NOMO-1 (cell line): ENCODE measurements around the gene KCNQ1.
A peak's percentile ranks its signal among the peaks of the same experiment; 100 is the strongest.

Experiments
- DNase-seq, 2 experiments: peaks; one replicate each; lab custom pipeline; 2025; ENCODE audit not compliant: unreplicated experiment in 2 of 2; lab: John Stamatoyannopoulos, UW

Gene KCNQ1

DNA sequence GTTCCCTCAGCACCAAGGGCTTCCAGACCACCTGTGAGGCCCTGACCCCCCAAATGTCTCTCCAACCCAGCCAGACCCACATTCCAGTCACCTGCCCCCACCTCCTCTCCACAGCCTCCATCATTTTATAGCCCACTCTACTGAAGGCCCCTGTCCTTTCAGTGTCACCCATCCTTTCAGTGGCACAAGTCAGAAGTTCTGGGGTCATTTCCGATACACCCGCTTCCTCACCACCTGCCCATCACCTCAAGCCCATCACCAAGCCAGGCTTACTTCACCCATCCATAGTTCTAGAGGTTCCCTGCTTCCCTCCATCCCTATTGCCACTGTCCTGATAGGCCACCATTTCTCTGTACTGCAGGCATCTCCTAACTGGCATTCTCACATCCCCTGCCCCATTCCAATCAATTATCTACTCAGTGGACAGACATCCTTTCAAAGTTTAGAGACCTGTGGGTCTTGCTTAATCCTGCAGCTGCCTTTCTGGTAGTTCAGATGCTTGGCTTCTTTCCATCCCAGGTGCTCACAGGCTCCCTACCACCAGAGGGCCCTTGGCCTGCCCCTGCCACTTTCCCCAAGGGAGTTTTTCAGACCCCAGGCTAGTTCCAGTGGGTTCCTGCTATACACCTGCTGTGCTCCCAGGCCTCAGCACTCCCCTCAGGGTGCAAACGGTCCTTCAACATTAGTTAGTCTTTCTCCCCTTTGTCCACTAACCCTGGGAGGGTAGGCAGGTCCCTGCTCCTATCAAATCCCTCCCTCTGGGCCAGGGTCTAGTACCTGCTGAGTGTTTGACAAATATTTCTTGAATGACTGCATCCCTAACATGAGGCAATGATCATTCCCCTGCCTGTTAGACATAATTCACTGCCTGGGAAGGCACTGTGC, 247.4 kb downstream of the KCNQ1 start:
- no peak for DNase-seq

DNA sequence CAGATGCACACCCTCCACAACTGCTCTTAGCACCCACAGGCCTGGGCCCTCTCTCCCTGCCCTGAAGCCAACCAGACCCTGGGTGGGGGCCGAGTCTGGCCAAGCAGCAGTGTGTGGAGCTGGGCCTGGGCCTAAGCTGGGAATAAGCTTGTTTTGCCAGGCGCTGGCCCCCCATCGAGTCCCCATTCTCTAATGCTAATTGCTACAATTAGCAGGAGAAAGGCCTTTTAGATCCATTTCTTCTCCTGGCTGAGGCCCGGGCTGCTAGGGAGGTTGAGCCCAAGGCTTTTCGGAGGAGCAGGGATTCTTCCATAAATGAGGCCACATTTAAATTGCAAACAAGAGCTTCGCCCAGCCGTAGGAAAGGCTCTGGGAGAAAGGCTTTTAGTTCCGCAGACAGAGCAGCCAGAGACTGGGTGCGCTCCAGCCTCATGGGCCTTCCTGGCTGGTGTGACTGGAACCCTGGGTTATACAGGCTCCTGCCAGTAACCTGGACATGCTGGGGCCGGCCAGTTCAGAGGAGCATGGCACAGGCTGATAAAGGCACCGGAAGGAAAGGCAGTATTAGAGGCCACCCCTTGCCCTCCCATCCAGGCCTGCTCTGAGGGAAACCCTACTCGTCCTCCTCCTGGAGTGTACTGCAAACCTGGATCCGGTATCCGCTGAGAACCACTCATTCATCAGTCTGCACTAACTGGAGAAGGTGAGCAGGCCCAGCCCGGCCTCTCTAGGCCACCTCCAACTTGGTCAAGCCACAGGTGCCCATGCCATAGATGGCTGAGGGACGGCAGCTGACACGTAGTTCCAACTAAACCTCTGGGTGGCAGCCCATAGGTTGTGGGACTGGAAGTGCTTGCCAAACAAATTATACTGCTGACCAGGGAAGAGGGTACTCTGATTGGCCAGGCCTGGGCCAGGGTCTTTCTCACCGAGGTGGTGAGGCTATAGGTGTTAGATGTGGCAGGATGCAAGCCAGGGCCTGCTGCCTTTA, 248.8 kb downstream of the KCNQ1 start:
- DNase-seq: no peak

DNA sequence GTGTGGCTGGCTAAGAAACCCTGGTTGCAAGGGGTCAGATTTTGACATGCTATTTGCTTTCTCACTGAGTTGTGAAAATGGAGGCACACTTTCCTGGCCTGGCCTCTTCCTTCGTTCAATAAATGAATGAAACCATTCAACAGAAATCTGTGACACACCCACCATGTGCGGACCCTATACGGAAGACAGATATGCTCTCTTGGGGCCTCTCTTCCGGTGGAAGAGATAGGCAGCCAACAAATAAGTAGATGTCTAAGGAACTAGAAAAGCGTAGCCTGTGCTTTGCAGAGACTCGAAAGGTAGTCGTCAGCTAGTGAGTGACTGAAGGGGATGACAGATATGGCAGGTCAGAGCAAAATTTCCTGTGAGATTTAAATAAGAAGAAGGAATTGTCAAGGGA, 249.7 kb downstream of the KCNQ1 start:
- no peak for DNase-seq

DNA sequence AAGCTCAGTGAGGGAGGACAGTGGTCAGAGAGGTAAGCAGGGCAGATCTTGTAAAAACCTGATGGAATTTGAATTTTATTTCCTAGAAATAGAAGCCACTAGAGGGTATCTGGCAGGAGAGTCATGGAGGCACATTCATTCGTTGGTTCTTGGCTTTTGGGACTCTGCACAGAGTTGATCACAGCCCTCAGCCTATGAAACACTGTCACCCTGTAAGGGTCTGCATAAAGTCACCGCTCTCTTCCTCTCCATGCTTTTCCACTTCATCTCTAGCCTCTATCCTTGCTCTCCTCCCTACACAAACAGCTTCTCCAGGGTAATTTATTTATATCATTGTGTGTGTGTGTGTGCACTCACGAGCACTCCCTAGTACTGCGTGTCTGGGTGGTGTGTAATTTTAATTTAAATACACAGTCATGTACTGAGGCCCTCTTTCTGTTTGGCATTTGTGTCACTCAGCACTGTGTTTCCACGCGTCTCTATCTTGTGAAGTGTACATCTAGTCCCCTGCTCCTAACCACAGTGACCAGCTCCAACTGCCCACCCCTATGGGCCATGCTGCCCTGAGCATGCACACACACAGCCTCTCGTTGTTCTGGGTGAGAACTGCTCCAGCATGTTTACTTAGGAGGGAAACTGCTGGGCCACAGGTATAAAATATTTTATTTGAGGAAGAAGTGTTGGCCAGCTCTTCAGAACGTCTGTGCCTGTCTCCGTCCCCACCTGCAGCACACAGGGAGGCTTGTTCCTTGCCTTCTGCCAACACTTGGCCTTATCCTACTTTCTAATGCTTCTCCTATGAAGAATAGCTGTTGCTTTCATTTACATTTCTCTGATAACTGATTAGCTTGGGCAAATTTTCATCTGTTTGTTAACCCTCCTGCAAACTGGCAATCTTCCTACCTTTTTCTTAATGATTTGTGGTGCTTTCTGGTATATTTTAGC, 250.5 kb downstream of the KCNQ1 start:
- no peak for DNase-seq

DNA sequence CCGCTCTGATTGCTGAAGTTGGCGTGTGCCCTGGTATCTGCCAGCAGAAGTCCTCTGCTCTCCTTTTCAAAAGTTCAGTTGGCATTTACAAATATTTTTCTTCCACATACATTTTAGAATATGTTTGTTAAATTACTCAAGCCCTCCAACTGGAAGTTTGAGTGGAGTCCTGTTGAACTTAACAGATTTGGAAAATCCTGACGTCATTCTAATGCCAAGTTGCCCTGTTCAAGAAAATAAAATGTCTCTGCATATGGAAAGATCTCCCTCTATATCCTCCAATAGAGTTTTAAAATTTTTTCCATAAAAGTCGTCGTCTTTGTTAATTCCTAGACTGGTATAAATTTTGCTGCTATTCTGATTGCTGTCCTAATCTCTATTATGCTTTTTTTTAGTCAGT, 251.6 kb downstream of the KCNQ1 start:
- DNase-seq: no peak

DNA sequence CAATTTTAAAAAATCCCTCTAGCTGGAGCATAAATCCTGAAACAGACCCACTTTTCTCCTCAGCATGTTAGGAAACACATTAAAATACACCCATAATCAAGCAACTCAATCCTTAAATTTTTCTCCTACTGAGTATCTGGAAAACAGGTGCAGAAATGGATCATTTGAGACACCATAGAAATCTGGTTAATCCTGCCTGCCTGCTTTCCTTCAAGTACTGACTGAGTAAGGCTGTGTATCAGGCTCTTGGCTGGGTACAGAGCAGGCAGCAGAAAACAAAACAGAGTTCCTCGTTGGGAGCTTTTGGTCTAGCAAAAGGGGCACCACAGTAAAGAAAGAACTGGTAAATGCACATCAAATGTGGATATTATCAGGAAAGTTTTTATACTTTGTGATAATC, 253.1 kb downstream of the KCNQ1 start:
- no peak for DNase-seq

DNA sequence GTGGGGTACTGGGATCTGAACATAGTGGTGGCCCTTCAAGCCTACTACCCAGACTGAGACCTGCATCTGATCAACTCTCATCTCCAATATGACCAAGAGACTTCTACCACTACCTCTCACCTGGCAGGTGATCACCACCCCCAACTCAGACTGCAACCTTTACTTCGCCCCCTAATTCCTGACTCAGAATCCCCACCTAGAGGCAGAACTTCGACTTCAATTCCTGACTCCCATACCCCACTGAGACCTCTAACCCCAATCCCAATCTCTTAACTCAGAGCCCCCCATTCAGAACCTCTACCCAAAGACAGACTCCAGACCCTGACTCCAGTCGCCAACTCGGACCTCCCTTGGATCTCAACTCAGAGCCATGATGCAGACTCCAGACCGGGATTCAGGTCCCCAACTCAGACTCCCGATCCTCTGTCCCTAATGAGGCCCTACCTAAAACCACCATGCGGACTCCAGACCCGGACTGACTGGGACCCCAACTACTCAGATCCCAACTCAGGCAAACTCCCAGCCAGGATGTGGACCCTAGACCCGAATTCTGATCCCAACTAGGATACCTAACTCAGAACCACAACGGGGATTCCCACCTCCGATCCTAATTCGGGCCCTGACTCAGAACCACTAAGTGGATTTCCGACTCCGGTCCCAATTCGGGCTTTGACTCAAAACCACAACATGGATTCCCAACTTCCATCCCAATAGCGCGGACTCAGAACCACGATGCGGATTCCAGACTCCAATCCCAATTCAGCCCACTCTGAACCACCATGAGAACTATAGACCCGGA, 253.8 kb downstream of the KCNQ1 start:
- no peak for DNase-seq

DNA sequence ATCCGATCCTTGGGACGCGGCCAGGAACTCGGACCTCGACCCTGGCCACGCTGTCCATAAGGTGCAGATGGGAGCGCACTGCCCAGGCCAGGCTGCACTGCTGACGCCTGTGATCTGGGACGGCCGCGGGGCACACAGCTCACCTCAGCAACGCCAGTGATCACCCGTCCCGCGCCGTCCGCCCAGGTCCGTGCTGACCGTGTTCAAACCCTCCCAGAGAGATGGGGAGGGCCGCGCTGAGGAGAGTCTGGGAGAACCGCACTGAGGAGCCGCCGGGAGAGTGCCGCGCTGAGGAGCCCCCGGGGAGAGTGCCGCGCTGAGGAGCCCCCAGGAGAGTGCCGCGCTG, 254.3 kb downstream of the KCNQ1 start:
- no peak for DNase-seq

DNA sequence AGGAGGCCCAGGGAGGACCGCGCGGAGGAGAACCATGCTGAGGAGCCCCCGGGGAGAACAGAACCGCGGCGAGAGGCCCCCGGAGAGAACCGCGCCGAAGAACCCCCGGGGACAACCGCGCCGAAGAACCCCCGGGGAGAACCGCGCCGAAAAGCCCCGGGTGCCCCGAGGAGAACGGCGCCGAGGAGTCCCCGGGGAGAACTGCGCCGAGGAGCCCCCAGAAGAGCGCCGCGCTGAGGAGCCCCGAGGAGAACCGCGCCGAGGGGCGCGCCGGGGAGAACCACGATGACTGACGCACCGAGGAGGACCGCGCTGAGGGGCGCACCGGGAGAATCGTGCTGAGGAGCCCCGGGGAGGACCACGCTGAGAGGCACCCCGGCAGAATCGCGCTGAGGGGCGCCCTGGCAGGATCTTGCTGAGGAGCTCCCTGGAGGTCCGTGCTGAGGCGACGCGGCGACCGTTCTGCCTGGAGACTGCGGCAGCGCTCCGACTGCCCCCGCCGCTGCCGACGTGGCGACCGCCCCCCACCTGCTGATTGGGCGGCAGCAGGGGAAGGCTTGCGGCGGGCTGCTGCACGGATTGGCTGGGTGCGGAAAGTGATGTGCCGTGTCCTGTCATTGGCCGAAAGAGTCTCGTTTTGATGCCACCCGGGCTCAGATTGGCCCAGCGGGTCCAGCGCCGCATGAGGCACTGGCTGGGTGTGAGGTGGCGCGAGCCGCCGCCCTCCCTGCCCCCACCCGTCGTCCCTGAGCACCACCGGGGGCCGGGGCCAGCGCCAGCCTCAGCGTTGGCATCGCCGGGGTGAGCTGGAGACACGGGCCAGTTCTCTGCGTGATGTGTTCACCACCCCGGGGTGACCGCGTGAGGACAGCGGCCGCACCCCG, 255.0 kb downstream of the KCNQ1 start, which contains the start of gene KCNQ1OT1:
TSS of gene KCNQ1OT1 (minus strand) at position 464 of the 884 bp plus-strand sequence.
- DNase-seq: peak; percentile 80 to 85

DNA sequence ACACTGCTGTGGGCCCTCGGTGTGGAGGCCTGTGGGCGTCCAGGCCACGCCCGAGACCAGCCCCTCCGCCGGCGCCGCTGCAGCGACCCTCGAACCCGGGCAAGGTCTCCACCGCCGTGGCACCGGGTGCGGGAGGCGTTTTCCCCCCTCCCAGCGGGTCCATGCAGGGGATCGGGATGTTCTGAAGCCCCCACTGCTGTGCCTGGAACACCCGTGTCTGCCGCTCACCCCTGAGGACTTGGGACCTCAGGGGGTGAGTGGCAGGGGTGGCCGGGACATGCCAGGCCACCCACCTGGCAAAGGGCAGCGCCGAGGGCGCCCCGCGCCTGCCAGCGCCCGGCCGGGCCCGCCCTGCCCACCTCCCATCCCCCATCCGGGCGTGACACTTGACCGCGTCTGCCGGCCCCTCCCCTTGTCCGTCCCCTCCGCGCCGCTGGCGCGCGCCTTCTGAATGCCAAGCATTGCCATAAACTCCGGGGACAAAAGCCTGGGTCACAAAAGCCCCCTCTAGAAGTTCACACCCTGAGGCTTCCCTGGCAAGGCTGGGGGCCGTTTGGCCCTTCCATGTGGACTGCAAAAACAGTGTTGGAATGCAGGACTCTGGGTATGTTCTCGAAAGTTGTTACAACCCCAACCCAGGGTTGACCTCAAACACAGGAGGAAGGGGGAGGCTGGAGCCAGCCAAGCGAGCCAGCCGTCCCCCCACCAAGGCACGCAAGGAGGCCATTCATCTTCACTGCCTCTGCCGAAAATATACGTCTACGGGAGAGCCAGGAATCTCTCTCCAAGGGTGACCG, 255.8 kb downstream of the KCNQ1 start:
- DNase-seq: peak; percentile 6 to 54

DNA sequence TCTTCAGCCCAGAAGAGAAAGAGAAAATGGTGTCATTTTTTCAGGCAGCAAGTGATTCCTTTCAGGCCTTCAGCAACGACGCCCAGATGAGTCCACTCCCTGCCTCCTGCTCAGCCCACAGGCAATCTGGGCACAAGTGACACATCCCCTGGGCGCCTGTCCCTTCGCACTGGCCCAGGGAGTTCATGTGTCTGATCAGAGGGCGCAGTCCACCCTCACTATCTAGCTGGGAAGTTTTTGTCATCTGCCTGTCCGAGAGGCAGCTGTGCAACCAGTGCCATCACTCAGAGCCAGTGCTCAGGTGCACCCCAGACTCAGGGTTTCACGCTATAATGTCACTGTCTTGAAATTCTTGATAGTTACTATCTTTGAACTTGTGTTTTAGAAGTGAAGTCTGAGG, 256.4 kb downstream of the KCNQ1 start:
- no peak for DNase-seq

DNA sequence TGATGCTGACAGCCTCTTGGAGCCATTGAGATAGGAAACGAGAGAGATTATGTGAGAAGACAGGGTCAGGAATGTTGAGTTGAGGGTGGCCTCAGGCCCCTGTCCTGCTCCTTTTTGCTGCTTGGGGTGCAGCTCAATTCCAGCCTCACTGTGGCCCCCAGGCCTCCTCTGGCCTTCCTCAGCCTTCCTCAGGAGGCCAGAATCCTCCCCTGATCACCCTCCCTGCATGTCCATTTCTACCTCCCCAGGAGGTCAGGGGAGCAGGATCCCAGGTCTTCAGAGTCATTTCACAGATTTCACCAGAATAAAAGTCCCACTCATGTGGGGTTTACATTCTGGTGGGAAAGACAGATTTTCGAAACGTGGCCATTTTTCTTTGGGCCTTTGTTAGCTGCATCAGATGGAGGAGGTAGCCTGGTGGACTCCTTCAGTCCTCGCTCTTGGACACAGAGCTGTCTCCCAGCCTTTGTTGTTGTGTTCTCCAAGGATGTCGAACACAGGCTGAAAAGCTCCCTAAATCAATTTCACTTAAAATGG, 257.2 kb downstream of the KCNQ1 start:
- no peak for DNase-seq

DNA sequence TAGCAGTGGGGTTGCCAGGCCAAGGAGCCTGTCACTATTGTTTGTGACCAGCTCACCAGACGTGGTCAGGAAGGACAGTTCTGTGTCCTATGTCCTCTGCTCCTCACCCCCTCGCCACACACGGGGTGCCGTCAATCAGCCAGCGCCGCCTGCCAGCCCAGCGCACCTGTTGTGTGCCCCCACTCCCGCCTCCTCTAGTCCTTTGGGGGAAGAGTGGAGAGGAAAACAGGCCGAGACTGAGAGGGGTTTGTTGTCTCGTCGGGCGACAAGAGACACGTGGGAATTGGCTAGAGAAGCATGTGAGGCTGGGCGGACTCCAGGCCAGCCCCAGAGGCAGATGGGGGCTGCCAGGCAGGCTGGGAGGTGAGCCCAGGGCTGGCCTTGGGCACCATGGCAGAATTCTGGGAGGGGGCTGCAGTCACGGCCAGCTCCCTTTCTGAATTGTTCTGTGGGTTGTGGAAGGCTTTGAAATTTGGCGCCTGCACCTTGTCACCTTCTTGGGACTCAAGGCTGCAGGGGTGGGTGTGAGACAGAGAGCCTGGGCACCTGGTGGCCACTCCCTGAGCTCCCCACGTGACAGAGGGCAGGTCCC, 258.1 kb downstream of the KCNQ1 start:
- DNase-seq: no peak

DNA sequence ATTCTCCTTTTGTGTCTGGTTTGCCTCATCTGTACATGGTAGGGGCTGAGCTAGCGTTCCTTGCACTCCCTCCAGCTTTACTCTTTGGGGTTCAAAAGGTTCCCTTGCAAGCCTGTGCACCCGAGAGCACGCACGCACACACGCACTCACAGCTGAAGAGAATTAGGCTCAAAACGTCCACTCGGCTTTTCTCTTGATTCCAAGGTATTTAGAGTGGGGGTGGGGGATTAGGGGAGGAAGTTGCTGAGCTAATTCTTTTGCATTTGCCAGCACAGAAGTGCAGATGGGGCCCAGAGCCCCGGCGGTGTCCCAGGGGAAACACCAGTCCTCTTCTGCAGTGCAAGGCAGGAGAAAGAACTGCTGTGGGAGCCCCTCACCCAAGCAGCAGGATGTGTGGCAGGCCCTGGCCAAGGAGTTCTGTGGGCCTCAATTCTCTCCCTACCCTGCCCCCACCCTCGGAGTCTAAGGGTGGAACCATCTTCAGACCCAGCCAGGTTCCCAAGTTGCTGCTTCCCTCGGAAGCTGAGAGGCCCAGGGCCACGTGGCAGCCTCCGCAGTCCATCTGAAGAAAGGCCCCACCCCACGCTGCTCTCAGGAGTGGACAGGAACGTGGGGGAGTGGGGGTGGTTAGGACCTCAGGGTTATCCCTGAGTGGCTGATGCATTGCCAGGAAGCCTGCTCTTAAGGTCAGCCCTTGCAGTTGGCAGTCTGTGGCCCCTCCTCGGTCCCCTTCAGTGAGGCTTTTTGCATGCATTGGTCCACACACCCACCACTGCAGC, 258.7 kb downstream of the KCNQ1 start:
- DNase-seq: no peak

DNA sequence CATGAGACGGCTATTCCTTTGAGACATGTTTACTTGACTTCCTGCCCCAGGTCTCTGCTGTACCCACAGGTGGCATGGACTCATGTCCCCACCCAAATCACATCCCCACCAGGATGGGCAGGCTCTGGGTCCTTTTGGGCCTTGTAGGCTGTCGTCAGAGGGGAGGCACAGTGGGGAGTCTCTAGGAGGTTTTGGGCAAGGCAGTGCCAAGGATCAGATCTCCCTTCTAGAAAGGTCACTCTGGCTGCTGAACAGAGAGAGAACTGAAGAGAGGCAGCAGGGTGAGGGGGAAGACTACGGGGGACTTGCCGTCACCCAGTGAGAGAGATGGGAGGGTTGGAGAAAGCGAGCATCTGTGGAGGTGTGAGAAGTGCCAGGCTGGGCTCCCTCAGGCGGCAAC, 259.5 kb downstream of the KCNQ1 start:
- DNase-seq: no peak

DNA sequence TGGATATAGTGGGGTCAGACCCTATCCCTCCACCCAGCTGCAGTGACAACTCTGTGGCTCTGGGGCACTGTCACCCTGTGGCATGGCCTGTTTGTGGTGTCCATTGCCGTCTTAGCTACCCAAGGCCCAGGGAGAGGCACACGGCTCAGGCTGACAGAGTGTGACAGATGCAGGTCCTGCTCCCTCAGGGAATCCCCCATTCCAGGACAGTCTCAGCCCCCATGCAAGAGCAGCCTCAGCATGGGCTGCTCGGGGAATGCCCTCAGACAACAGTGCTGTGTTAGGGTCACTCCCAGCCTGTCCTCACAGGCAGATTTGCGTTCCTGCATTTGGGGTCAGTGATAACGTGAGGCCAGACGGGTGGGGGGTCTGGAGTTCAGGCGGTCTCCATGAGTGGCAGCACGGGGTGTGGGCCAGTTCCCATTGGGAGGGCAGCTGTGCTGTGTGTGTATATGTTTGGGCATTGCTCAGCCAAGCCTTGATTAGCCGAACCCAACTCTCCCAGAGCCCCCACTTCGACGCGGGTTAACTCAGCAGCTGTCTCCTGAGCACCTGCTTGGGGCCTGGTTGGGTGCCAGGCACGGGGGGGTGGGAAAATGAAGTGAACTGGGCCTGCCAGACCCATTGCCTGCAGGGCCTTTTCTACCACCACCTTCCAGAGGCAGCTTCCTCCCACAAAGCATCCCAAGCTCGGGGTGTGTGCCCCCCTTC, 260.2 kb downstream of the KCNQ1 start:
- DNase-seq: no peak
